ENCODE results near the gene HSBP1L1.

DNA sequence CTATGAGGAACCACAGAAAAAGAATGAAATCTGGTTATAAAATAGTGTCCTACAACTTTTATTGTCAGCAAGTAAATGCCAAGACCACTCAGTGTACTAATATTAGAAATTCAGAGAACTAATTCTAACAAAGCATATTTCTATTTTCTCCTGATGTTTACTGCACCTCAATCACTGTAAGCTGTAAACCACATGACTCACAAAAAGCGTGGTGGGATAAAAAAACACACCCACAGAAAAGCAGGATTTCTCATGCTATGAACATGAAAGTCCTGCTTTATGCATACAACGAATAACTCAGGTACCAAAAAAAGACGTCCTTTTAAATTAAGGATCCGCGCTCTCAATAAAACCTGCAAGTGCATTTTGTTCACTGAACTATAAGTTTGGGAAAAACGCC lies 23.1 kb downstream of the HSBP1L1 start:
- no peak for TF ChIP-seq POLR2A (IDR thresholded peaks at IDR 0.05)
- TF ChIP-seq, protein P1, sequence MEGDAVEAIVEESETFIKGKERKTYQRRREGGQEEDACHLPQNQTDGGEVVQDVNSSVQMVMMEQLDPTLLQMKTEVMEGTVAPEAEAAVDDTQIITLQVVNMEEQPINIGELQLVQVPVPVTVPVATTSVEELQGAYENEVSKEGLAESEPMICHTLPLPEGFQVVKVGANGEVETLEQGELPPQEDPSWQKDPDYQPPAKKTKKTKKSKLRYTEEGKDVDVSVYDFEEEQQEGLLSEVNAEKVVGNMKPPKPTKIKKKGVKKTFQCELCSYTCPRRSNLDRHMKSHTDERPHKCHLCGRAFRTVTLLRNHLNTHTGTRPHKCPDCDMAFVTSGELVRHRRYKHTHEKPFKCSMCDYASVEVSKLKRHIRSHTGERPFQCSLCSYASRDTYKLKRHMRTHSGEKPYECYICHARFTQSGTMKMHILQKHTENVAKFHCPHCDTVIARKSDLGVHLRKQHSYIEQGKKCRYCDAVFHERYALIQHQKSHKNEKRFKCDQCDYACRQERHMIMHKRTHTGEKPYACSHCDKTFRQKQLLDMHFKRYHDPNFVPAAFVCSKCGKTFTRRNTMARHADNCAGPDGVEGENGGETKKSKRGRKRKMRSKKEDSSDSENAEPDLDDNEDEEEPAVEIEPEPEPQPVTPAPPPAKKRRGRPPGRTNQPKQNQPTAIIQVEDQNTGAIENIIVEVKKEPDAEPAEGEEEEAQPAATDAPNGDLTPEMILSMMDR (IDR thresholded peaks at IDR 0.05) = no peak

Data from right lobe of liver (tissue), 4 donors.